ENCODE measurements around the gene TAMALIN.

GRCh38 chr12:51960890-51961289, 45.9 kb upstream of the TAMALIN start:
- no peak for TF ChIP-seq CTCF (IDR thresholded peaks at IDR 0.05)
- no peak for TF ChIP-seq POLR2A (IDR thresholded peaks at IDR 0.05)
- TF ChIP-seq EP300 (IDR thresholded peaks at IDR 0.05): no peak

All from ovary (tissue), 3 donors.